ENCODE results near the gene SLC27A4. TPM values are rescaled to one million over a fixed set of nuclear protein-coding genes. Genes with fewer than 3 reads are reported as not detected.

Gene SLC27A4
- total and polyA plus RNA-seq, 2 of the 13 experiments (the other 11 are each of a cell fraction or from before 2014, with no cell fraction given): 10.6 to 18.8 TPM

- TF ChIP-seq HMGXB4 (CRISPR knock-in tag; IDR thresholded peaks at IDR 0.05; ENCODE audit: borderline replicate concordance in 1 of 2, low read depth in 1 of 2) (no peak), ZNF724P (CRISPR knock-in tag; IDR thresholded peaks at IDR 0.05; ENCODE audit: borderline replicate concordance) (no peak), ZFP41 (CRISPR knock-in tag; IDR thresholded peaks at IDR 0.05; ENCODE audit: borderline replicate concordance) (0 out of 2 replicates have a peak, but pooled peaks have one; percentile 38), E2F5 (CRISPR knock-in tag; conservative IDR thresholded peaks at IDR 0.05) (no peak), ZNF569 (CRISPR knock-in tag; IDR thresholded peaks at IDR 0.05; ENCODE audit: borderline replicate concordance) (no peak), RXRA (CRISPR knock-in tag; IDR thresholded peaks at IDR 0.05) (peak; percentile 18; the same call in 1 of the 2 replicates), REXO4 (CRISPR knock-in tag; IDR thresholded peaks at IDR 0.05; ENCODE audit: borderline replicate concordance) (no peak), BATF2 (CRISPR knock-in tag; IDR thresholded peaks at IDR 0.05) (0 out of 2 replicates have a peak, but pooled peaks have one; percentile 14), NFATC3 (CRISPR knock-in tag; IDR thresholded peaks at IDR 0.05) (no peak; the same call in 1 of the 2 replicates), SIN3A (IDR thresholded peaks at IDR 0.05; ENCODE audit: borderline replicate concordance, low read depth, low read length) (no peak), KDM2A (CRISPR knock-in tag; IDR thresholded peaks at IDR 0.05; ENCODE audit: borderline replicate concordance, low read depth) (peak; percentile 2; the same call in 1 of the 2 replicates), ZNF746 (CRISPR knock-in tag; IDR thresholded peaks at IDR 0.05) (no peak), DNMT1 (CRISPR knock-in tag; IDR thresholded peaks at IDR 0.05) (no peak), RAD21 (CRISPR knock-in tag; IDR thresholded peaks at IDR 0.05) (0 out of 2 replicates have a peak, but pooled peaks have one; percentile 8), GABPB1 (CRISPR knock-in tag; IDR thresholded peaks at IDR 0.05) (no peak; the same call in 1 of the 2 replicates), DNMT3B (CRISPR knock-in tag; conservative IDR thresholded peaks at IDR 0.05) (no peak), ZNF253 (CRISPR knock-in tag; IDR thresholded peaks at IDR 0.05; ENCODE audit: borderline replicate concordance) (no peak), PLRG1 (conservative IDR thresholded peaks at IDR 0.05) (no peak), PHF8 (CRISPR knock-in tag; IDR thresholded peaks at IDR 0.05) (peak; percentile 27; the same call in 1 of the 2 replicates), DMAP1 (CRISPR knock-in tag; IDR thresholded peaks at IDR 0.05) (0 out of 2 replicates have a peak, but pooled peaks have one; percentile 1), HMGXB3 (CRISPR knock-in tag; IDR thresholded peaks at IDR 0.05; ENCODE audit: borderline replicate concordance) (no peak), FOXO1 (CRISPR knock-in tag; IDR thresholded peaks at IDR 0.05) (no peak), PHF20 (CRISPR knock-in tag; IDR thresholded peaks at IDR 0.05) (no peak)
Measured at GRCh38 chr9:128340691-128341434, 536 bp downstream of the SLC27A4 start (continued).
